Tibial artery (tissue), 4 donors: ENCODE data around the gene CTNNBIP1.
A peak's percentile ranks its signal among the peaks of the same experiment; 100 is the strongest.

Source experiments
- DNase-seq, 2 donors: peaks; one replicate each; pipeline ENCODE4 v3.0.0-alpha.2; 2019
- H3K27ac ChIP-seq, 2 donors: fragments of 200-600 bp; sonication (generic) in 1 of 2; 1 replicate in 1 of 2; 2 replicates in 1 of 2; pipeline ENCODE4 v1.5.1; 2018 to 2019; ENCODE audit warnings: mild to moderate bottlenecking in 1 of 2
- H3K27me3 ChIP-seq, 2 donors: fragments of 200-600 bp; sonication (generic) in 1 of 2; one replicate each; pipeline versions ENCODE4 v1.5.1 to v1.6.0; 2016 to 2019
- H3K36me3 ChIP-seq, 3 donors: fragments of 200-600 bp; sonication (generic) in 2 of 3; one replicate each; pipeline ENCODE4 v1.5.1; 2016 to 2019; ENCODE audit warnings: mild to moderate bottlenecking in 2 of 3
- H3K4me1 ChIP-seq, 4 donors: fragments of 200-600 bp; sonication (generic) in 2 of 4; 1 replicate in 3 of 4; 2 replicates in 1 of 4; pipeline ENCODE4 v1.5.1; 2016 to 2019
- H3K4me3 ChIP-seq, 2 donors: fragments of 200-600 bp; sonication (generic) in 1 of 2; 1 replicate in 1 of 2; 2 replicates in 1 of 2; pipeline ENCODE4 v1.5.1; 2018 to 2019; ENCODE audit warnings: mild to moderate bottlenecking in 2 of 2
- H3K9me3 ChIP-seq, 3 donors: fragments of 200-600 bp; sonication (generic) in 1 of 3; one replicate each; pipeline ENCODE4 v1.5.1; 2016 to 2019
- intact Hi-C: fragments of 100-400 bp; cut with DNase I; formaldehyde crosslinking; loops from one replicate; pipeline ENCODE4 v1.15.0; 2023; ENCODE audit warnings: low total_unique reads
- TF ChIP-seq, protein P1 (sequence below), 2 experiments: fragments of 200-600 bp in 1 of 2; fragments of 450-650 bp in 1 of 2; IDR thresholded peaks; one replicate each; pipeline ENCODE4 v1.5.1; 2017 to 2019; ENCODE audit warnings: antibody characterized with exemption in 2 of 2, mild to moderate bottlenecking in 1 of 2, moderate library complexity in 1 of 2

CTNNBIP1 gene

DNA sequence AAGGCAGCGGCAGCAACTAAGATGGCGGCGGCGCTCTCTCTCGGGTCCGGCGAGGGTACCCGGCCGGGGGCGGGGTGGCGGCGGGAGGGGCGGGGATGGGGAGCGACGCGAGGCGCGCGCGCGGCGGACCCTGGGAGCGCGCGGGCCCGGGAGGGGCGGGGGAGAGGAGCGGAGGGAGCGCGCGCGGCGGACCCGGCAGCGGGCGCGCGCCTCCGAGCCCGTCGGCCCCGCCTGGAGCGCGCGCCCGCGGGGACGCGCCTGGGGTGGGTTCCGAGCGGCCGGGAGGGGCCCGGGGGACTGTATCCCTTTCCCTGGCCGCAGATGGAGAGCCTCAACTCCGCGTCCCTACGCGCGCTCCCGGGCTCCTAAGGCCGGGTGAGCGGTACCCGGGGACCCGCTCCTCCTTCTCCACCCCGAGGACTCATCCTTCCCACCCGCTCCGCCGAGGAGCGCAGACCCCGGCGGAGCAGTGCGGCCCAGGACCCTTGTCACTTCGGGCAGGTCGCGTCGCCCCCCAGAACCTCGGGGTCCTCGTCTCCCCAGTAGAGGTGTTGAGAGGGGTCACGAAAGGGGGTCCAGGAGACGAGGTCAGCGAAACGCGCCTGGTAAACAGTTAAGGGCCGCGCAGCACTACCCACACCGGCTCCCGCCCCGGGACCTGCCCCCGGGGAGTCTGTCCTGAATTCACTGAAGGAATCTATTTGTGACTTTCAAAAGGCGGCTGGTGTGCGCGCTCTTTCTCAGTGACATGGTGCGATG, 85.9 kb downstream of the CTNNBIP1 start, which contains the start of gene CLSTN1:
TSS of gene CLSTN1 (minus strand) at position 23 of the 759 bp plus-strand sequence. CDS start 232 bp downstream, outside the sequence.
- H3K27me3 ChIP-seq, result no peaks in the 10 kb centered on the region
- H3K36me3 ChIP-seq, result no peaks in the 10 kb centered on the region
- H3K4me3 ChIP-seq, result peak within 1 kb of the TSS; percentile 74 to 80
- no peaks in the 10 kb centered on the region for H3K9me3 ChIP-seq
- H3K27ac ChIP-seq, result peak within 1 kb of the TSS; percentile 87 to 93
- H3K4me1 ChIP-seq, result peaks cover 7 to 33% (median 21%) of the 10 kb centered on the region in 4 donors
- TF ChIP-seq, protein P1, sequence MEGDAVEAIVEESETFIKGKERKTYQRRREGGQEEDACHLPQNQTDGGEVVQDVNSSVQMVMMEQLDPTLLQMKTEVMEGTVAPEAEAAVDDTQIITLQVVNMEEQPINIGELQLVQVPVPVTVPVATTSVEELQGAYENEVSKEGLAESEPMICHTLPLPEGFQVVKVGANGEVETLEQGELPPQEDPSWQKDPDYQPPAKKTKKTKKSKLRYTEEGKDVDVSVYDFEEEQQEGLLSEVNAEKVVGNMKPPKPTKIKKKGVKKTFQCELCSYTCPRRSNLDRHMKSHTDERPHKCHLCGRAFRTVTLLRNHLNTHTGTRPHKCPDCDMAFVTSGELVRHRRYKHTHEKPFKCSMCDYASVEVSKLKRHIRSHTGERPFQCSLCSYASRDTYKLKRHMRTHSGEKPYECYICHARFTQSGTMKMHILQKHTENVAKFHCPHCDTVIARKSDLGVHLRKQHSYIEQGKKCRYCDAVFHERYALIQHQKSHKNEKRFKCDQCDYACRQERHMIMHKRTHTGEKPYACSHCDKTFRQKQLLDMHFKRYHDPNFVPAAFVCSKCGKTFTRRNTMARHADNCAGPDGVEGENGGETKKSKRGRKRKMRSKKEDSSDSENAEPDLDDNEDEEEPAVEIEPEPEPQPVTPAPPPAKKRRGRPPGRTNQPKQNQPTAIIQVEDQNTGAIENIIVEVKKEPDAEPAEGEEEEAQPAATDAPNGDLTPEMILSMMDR (IDR thresholded peaks at IDR 0.05), result no peak
- intact Hi-C loops, result no loop called here
- DNase-seq, result peak; percentile 82 to 92

DNA sequence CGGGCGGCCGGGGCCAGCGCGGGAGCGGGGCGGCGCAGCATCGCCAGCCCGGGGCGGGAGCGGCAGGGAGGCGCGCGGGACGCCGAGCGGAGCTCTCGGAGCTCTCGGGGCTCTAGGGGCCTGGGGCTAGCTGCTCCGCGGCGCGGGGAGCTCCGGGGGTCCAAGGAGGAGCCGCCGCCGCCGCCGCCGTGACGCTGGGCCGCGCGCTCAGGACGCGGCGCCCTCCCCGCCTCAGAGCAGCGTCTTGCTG, 86.5 kb downstream of the CTNNBIP1 start:
- Histone ChIP-seq H3K27ac (peak overlapping the region; percentile 87 to 93), H3K27me3 (no peaks in the 10 kb centered on the region), H3K4me1 (peaks cover 7 to 33% (median 21%) of the 10 kb centered on the region in 4 donors), H3K36me3 (no peaks in the 10 kb centered on the region), H3K4me3 (peak overlapping the region; percentile 74 to 80), H3K9me3 (no peaks in the 10 kb centered on the region)
- intact Hi-C loops, result no loop called here
- DNase-seq, result no peak
- TF ChIP-seq, protein P1 (IDR thresholded peaks at IDR 0.05), result no peak

DNA sequence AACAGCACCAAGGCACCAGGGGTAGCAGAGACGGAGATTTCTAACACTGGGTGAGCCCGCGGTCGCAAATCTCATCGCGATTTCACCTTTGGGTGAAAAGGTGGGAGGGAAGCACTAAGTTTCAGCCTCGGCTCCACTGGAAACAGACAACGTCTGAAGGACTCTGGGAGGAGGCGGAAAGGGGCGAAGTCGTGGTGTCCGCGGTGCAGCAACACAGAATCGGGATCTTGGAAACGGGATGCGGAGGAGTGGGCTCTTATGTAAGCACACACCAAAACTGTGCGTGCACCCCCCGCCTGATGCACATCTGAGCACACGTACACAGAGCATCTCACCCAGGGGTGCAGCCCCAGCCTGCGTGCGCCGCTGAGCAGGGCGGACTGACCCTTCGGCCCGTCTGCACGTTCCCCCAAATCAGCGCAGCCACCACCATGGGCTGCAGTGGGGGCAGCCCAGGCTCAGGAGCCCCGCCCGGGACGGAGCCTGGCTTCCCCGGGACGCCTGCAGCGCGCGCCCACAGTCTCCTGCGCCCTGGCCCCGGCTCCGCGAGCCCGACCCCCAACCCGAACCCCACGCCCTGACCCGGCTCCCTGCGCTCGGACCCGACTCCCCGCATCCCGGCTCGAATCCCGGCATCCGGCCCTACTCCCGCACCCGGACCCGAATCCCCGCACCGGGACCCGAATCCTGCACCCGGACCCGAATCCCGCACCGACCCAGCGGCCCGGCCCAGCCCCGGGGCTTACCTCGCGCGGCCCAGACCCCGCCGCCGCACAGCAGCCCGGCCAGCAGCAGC, 87.0 kb downstream of the CTNNBIP1 start:
- no peaks in the 10 kb centered on the region for H3K9me3 ChIP-seq
- H3K4me3 ChIP-seq, result peak overlapping the region; percentile 74 to 80
- no peaks in the 10 kb centered on the region for H3K36me3 ChIP-seq
- no peak for DNase-seq
- TF ChIP-seq, protein P1 (IDR thresholded peaks at IDR 0.05), result no peak
- peaks cover 7 to 33% (median 21%) of the 10 kb centered on the region in 4 donors for H3K4me1 ChIP-seq
- peak overlapping the region; percentile 87 to 93 for H3K27ac ChIP-seq
- intact Hi-C loops, result no loop called here
- H3K27me3 ChIP-seq, result no peaks in the 10 kb centered on the region

DNA sequence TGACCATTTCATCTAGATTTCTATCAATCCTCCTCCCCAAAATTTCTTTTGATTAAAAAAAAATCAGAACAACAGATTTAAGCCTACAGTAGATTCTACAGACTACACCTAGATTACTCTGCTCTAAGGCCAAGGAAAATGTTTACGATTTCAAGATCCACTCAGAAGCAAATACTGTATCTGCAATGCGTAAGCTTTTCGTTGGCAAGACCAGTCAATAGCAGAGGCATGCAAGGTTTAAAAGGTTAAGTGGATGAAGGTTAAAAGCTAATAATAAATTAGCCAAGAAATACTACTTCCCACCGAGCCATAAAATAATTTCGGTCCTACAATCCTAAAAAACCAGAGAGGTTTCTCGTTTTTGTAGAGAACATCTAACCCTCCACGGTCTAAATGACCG, 87.6 kb downstream of the CTNNBIP1 start:
- peak overlapping the region in 1 of 2 donors; percentile 87 for H3K27ac ChIP-seq
- intact Hi-C loops, result no loop called here
- H3K27me3 ChIP-seq, result no peaks in the 10 kb centered on the region
- H3K9me3 ChIP-seq, result no peaks in the 10 kb centered on the region
- DNase-seq, result no peak
- no peaks in the 10 kb centered on the region for H3K36me3 ChIP-seq
- peaks cover 7 to 36% (median 21%) of the 10 kb centered on the region in 4 donors for H3K4me1 ChIP-seq
- peak overlapping the region; percentile 74 to 80 for H3K4me3 ChIP-seq
- TF ChIP-seq, protein P1 (IDR thresholded peaks at IDR 0.05), result no peak

DNA sequence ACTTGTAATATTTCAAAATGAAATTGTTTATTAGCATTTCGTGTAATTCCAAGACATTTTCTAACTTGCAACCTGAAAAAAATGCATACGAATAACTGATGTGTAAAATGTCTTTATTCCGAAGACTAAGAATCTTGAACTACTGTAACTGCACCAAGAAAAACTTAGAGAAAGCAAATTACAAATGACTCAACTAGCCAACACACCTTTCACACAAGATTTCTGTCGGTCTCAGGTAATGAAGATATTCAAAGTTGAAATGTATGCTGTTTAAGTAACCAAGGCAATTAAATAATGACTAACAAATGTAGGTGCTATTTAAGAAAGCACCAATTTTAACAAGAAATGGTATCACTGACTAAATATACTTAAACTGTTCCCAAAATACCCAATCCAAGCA, 88.4 kb downstream of the CTNNBIP1 start:
- Histone ChIP-seq H3K9me3 (no peaks in the 10 kb centered on the region), H3K36me3 (no peaks in the 10 kb centered on the region), H3K4me1 (peaks cover 7 to 36% (median 21%) of the 10 kb centered on the region in 4 donors), H3K4me3 (no peak overlapping the region), H3K27me3 (no peaks in the 10 kb centered on the region), H3K27ac (no peak overlapping the region)
- TF ChIP-seq, protein P1 (IDR thresholded peaks at IDR 0.05), result no peak
- intact Hi-C loops, result no loop called here
- DNase-seq, result no peak
